Activated CD4-positive, alpha-beta memory T cell treated with anti-CD3 and anti-CD28 coated beads for 36 hours (primary cell): ENCODE measurements around the gene PREX1. TPM values are rescaled to one million over a fixed set of nuclear protein-coding genes. Genes with fewer than 3 reads are reported as not detected.

Experiments used
- CTCF ChIA-PET: fragments of 350-600 bp; sonication (Branson Sonifier 250); formaldehyde crosslinking; loops from one replicate; lab custom pipeline; 2021; ENCODE audit warnings: antibody characterized with exemption, inconsistent platforms; lab: Charles Lee
- POLR2A ChIA-PET: fragments of 350-600 bp; sonication (Branson Sonifier 250); formaldehyde crosslinking; loops from one replicate; lab custom pipeline; 2021; ENCODE audit warnings: antibody characterized with exemption; lab: Charles Lee
- DNase-seq: peaks from one replicate; pipeline ENCODE4 v3.0.0-alpha.2; 2020
- H3K27ac Mint-ChIP-seq: one replicate; pipeline ENCODE4 v1.8.0; 2021; ENCODE audit warnings: mixed read lengths
- H3K27me3 Mint-ChIP-seq: one replicate; pipeline ENCODE4 v1.8.0; 2021; ENCODE audit warnings: mixed read lengths
- H3K36me3 Mint-ChIP-seq: one replicate; pipeline ENCODE4 v1.8.0; 2021; ENCODE audit warnings: mixed read lengths
- H3K4me1 Mint-ChIP-seq: one replicate; pipeline ENCODE4 v1.8.0; 2021; ENCODE audit warnings: low read depth, mixed read lengths
- H3K4me3 Mint-ChIP-seq: one replicate; pipeline ENCODE4 v1.8.0; 2021; ENCODE audit warnings: mild to moderate bottlenecking, mixed read lengths
- H3K9me3 Mint-ChIP-seq: one replicate; pipeline ENCODE4 v1.8.0; 2021; ENCODE audit warnings: mixed read lengths
- intact Hi-C: fragments of 100-400 bp; cut with micrococcal nuclease; formaldehyde crosslinking; loops from one replicate; pipeline ENCODE4 v1.15.1; 2023
- total RNA-seq, 2 experiments: library from RNA; stranded (reverse); gene quantifications; one replicate each; pipeline ENCODE4 v1.2.3, GENCODE V29; 2021

The PREX1 gene
- total RNA-seq, 2 experiments from 2014 or later: 91.5 to 92.8 TPM

DNA sequence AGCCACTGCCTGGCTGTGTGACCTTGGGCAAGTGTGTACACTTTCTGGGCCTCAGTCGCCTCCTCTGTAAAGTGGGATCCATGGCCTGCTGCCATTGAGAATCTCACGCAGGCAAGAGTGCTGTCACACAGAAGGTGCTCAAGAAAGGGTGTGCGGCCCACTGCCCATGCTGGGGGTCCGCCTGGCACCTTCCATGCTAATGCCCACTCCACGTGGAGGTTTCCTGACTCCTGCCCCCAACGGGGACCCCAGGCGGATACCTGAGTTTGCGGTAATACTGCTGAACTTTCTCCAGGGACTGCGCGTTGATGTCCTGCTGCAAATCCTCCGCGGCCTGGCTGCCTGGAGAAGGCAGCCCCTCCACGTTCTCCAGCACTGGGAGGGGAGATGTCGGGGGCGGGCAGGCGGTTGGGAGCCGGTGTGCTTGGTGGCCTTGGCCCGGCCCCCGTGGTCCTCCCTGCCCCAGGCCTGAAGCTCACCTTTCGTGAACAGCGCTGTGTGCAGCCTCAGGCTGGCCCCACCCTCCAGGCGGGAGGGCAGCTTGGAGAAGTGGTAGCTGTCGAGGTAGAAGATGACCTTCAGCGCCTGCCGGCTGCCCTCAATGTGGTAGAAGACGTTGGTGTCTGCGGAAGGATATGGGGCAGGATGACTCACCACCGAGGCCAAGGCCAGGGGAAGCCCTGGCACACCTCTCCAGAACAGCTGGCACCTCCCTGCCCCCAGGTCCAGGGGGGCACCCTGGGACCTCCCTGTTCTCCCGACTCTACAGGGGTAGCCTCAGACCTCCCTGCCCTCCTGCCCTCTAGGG lies 195.6 kb downstream of the PREX1 start:
- intact Hi-C loops: no loop called here
- H3K9me3 Mint-ChIP-seq: no peaks in the 10 kb centered on the region
- DNase-seq: peak; percentile 24
- CTCF ChIA-PET: interaction anchor here (1.0 to 1.6 kb wide), 2 partner anchors 12 to 25 kb away, joined by 3 to 6 read pairs; no protein-coding TSS in a partner anchor
- peaks cover 30% of the 10 kb centered on the region for H3K36me3 Mint-ChIP-seq
- H3K4me3 Mint-ChIP-seq: no peak overlapping the region
- no peak overlapping the region for H3K27ac Mint-ChIP-seq
- H3K27me3 Mint-ChIP-seq: no peaks in the 10 kb centered on the region
- H3K4me1 Mint-ChIP-seq: peaks cover 5% of the 10 kb centered on the region
- POLR2A ChIA-PET: no interaction called here

DNA sequence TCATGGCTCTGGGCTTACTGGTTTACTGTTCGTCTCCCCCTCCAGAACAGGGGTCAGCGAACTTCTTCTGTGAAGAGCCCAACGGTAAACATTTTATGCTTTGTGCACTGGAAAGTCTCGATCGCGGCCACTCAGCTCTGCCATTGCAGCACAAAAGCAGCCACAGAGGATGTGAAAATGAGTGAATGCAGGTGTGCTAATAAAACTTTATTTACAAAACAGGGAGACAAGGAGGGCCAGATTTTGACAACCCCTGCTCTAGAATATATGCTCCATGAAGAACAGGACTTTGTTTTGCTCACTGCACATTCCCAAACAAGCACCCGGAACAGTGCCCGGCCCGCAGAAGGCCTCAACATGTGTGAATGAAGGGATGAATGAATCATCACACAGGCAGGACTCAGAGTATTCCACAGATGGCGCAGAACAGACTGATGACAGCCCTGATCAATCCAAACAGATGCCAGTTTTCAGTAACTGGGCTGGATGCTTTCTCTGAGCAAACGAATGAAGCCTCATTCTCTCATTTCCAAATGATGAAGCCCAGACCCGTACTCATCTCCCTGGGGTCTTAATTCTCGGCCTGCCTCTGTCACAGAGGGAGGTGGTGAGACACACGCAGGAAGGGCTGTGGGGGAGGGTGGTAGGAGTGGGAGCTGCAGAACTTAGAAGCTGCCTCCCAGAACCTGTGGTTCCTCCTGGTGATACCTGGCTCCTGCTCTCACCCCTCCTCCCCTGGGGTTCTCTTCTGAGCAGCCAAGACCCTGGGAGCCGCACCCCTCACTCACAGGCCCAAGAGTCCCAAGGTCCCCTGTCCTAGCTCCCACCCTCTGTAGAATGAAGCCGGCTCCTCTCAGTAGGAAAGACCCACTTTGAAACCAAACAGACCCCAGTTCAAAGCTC lies 196.4 kb downstream of the PREX1 start:
- CTCF ChIA-PET: interaction anchor here (1.0 to 3.2 kb wide), 3 partner anchors 11 to 26 kb away, joined by 3 to 21 read pairs (median 6); no protein-coding TSS in a partner anchor
- Mint-ChIP-seq H3K27me3 (no peaks in the 10 kb centered on the region), H3K4me3 (no peak overlapping the region), H3K9me3 (no peaks in the 10 kb centered on the region), H3K27ac (peak overlapping the region; percentile 13), H3K36me3 (peaks cover 35% of the 10 kb centered on the region), H3K4me1 (peaks cover 9% of the 10 kb centered on the region)
- DNase-seq: no peak
- POLR2A ChIA-PET: no interaction called here
- intact Hi-C loops: no loop called here

DNA sequence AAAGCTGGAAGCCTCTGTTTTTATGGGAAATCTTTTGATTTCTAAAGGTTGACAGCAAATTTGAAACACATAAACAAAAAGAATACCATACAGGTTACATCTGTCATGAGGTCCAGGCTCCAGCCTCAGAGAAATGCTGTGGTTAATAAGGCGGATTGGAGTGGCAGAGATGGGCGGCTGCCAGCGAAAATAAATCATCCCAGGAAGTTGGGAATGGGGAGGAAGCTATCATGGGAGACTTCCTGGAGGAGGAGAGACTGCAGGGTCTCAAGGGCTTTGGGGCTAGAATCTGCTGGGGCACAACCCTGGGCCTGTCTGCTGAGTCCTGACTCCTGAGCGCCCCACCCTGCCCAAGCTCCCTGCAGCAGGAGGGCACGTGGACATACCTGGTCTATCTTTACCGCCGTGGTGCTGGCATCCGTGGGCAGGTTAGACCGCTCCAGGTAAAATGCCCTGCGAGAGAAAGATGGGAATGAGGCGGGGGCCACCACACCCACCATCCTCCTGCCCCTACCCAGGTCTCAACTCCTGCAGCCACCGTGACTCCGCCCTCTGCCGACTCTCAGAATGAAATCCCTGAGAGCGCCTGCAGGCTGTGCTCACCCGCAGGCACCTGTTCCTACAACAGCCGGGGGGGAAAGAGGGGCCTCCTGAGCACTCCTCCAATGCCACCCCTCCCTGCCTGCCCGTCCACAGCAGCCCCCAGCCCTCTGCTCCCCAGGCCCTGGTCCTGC lies 197.3 kb downstream of the PREX1 start:
- Mint-ChIP-seq H3K27me3 (no peaks in the 10 kb centered on the region), H3K9me3 (no peaks in the 10 kb centered on the region), H3K4me3 (no peak overlapping the region), H3K36me3 (peaks cover 34% of the 10 kb centered on the region), H3K27ac (no peak overlapping the region), H3K4me1 (peaks cover 5% of the 10 kb centered on the region)
- no peak for DNase-seq
- intact Hi-C loops: no loop called here
- ChIA-PET POLR2A (no interaction called here), CTCF (interaction anchor here (0.9 to 3.2 kb wide), 3 partner anchors 10 to 27 kb away, joined by 3 to 21 read pairs (median 4); no protein-coding TSS in a partner anchor)

DNA sequence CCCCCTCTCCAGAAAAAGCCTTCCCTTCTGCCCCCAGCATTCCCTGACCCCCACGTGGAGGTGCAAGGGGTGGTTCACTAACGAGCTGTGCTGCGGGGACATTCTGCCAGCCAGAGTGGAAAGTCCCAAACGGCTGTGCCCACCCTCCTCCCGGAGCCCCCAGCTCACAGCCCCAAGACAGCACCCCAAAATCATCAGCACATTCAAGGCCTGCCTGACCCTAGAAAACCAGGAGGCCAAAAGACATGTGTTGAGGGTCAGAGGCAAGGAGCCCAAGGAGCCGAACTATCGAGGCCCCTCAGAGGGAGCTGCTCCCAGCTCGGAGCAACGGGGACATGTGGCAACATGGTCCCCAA lies 197.9 kb downstream of the PREX1 start:
- intact Hi-C loops: no loop called here

DNA sequence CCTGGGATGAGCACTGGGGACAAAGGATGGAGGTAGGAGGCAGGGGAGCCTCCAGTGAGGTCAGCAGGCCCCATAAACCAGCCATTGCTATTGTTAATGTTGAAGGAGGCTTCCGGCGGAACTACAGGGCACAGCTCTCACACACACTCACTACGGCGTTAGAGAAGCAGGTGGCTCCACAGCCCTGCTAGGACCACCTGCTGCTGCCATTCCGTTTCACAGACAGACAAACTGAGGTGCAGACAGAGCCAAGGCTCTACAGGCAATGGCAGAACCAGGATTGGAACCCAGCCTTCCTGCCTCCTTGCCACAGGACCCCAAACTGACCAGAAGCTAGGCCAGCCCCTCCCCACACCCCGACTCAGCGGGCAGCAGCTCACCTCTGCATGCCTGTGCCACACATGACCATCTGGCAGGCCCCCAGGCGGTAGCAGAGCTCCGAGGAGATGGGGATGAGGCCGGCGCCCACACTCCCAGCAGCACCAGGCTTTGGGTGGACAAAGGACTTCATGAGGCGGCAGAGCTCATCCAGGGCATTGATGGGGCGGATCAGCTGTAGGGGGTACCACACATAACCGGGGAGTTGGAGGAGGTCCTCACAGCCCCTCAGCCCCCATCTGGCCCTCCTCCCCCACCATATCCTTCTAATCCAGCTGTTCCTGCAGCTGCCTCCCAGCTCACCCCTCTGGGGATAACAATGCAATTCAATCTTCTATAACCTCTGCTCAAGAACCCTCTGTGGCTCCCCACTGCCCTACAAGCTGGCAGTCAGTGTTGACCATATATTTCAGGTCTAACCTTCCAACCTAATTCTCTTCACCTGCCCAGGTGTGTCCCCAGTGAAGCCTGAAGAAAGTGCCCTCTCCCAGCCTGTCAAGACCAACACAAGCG lies 198.5 kb downstream of the PREX1 start:
- no peak for DNase-seq
- ChIA-PET POLR2A (no interaction called here), CTCF (interaction anchor here (1.1 to 3.2 kb wide), 3 partner anchors 9 to 951 kb away, joined by 3 to 21 read pairs (median 3); no protein-coding TSS in a partner anchor)
- H3K27ac Mint-ChIP-seq: no peak overlapping the region
- intact Hi-C loops: no loop called here
- H3K27me3 Mint-ChIP-seq: no peaks in the 10 kb centered on the region
- peaks cover 4% of the 10 kb centered on the region for H3K4me1 Mint-ChIP-seq
- H3K36me3 Mint-ChIP-seq: peaks cover 28% of the 10 kb centered on the region
- no peak overlapping the region for H3K4me3 Mint-ChIP-seq
- H3K9me3 Mint-ChIP-seq: no peaks in the 10 kb centered on the region

More for the DNA sequence above, 197.9 kb downstream of the PREX1 start:
- no peak overlapping the region for H3K27ac Mint-ChIP-seq
- ChIA-PET POLR2A (no interaction called here), CTCF (interaction anchor here (0.9 to 3.2 kb wide), 4 partner anchors 9 to 952 kb away, joined by 3 to 21 read pairs (median 4); no protein-coding TSS in a partner anchor)
- H3K36me3 Mint-ChIP-seq: peaks cover 30% of the 10 kb centered on the region
- no peaks in the 10 kb centered on the region for H3K9me3 Mint-ChIP-seq
- no peak overlapping the region for H3K4me3 Mint-ChIP-seq
- DNase-seq: no peak
- H3K4me1 Mint-ChIP-seq: peaks cover 4% of the 10 kb centered on the region
- no peaks in the 10 kb centered on the region for H3K27me3 Mint-ChIP-seq

DNA sequence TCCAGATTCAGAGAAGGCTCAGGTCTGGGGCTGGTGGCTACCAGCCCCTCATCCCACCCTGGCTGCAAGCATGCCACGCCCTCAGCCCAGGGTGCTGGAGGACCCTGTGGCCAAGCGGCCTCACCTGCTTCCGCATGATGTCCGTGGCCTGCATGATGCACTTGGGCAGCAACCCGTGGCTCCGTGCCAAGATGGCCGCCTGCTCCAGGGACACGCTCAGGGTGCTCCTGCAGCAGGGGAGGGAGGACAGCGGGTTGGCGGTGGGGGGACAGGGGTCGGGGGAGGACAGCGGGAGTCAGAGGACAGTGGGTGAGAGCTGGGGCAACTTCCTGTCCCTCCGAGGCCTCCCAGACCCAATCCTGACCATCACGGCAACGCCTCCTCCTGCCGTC lies 200.1 kb downstream of the PREX1 start:
- Mint-ChIP-seq H3K27ac (no peak overlapping the region), H3K4me3 (no peak overlapping the region), H3K4me1 (peaks cover 4% of the 10 kb centered on the region), H3K27me3 (no peaks in the 10 kb centered on the region), H3K36me3 (peaks cover 21% of the 10 kb centered on the region), H3K9me3 (no peaks in the 10 kb centered on the region)
- no peak for DNase-seq
- ChIA-PET CTCF (interaction anchor here (1.1 kb wide), 1 partner anchor 902 kb away, joined by 3 read pairs; no protein-coding TSS in a partner anchor), POLR2A (no interaction called here)
- intact Hi-C loops: no loop called here

DNA sequence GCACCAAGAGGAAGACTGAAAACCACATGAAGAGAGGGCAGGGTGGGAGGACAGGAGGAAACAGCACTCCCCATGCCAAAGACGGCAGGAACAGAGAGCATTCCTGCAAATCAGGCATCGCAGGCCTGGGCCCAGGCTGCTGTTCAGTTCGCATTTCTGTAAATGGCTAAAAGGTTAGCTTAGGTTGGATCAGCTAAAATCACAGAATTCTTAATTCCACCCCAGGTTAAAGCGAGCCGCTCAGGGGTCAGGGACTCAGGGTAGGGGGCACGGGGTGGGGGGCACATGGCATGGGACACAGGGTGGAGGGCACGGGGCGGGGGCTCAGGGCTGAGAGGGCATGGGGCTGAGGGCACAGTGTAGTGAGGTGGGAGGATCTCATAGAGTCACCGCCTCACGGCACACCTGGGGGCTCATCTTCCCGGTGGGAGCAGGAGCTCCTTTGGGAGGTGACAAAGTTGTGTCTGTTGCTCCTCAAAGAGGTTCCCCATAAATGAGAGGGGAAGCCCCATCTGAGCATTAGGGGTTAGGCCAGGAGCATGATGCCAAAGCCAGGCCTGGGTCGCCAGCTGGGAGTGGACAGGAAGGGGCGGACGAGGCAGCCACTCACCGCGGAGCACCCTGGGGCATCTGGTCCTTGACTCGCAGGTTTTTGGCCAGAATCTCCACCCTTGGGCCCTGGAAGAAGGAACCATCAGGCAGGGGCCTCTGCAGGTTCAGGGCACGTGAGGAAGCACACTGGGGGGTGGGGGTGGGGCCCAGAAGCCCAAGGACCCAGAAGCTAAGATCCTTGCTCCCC lies 200.7 kb downstream of the PREX1 start:
- Mint-ChIP-seq H3K9me3 (no peaks in the 10 kb centered on the region), H3K27ac (peak overlapping the region; percentile 44), H3K4me3 (no peak overlapping the region), H3K36me3 (peaks cover 21% of the 10 kb centered on the region), H3K27me3 (no peaks in the 10 kb centered on the region), H3K4me1 (peaks cover 4% of the 10 kb centered on the region)
- no peak for DNase-seq
- intact Hi-C loops: no loop called here
- POLR2A ChIA-PET: no interaction called here
- CTCF ChIA-PET: interaction anchor here (1.1 to 1.2 kb wide), 2 partner anchors 278 to 902 kb away, joined by 3 read pairs; no protein-coding TSS in a partner anchor

DNA sequence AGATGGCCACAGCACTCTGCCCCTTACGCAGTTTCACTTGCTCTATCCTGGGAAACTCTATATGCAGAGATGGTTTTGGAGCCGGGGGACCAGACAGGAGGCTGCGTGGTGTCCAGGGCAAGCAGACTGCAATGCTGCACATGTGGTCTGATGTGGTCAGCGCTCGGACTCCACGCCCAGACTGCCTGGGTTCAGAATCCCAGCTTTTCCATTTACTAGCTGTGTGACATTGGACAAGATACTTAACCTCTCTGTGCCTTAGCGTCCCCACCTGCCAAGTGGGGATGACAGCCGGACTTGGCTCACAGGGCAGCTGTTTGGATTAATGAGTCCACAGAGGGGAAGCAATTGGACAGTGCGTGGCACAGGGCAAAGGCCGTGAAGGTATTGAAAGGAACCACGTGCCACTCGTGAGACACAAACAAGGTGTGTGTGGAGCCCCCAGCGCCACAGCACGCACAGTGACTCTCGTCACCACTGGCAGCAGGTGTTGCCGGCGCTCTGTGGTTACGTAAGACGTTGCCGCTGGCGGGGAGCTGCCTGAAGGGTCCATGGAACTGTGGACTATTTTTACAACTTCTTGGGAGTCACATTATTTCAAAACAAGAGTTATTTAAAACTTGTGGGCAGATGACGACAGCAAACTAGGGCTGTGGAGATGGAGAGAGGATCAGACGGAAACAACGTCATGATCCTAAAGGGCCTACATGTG lies 201.4 kb downstream of the PREX1 start:
- H3K9me3 Mint-ChIP-seq: no peaks in the 10 kb centered on the region
- H3K27me3 Mint-ChIP-seq: no peaks in the 10 kb centered on the region
- intact Hi-C loops: no loop called here
- no peak overlapping the region for H3K4me3 Mint-ChIP-seq
- CTCF ChIA-PET: interaction anchor here (0.6 to 1.2 kb wide), 3 partner anchors 279 to 901 kb away, joined by 3 read pairs; no protein-coding TSS in a partner anchor
- H3K36me3 Mint-ChIP-seq: peaks cover 21% of the 10 kb centered on the region
- POLR2A ChIA-PET: no interaction called here
- peak overlapping the region; percentile 44 for H3K27ac Mint-ChIP-seq
- DNase-seq: no peak
- H3K4me1 Mint-ChIP-seq: peaks cover 7% of the 10 kb centered on the region

DNA sequence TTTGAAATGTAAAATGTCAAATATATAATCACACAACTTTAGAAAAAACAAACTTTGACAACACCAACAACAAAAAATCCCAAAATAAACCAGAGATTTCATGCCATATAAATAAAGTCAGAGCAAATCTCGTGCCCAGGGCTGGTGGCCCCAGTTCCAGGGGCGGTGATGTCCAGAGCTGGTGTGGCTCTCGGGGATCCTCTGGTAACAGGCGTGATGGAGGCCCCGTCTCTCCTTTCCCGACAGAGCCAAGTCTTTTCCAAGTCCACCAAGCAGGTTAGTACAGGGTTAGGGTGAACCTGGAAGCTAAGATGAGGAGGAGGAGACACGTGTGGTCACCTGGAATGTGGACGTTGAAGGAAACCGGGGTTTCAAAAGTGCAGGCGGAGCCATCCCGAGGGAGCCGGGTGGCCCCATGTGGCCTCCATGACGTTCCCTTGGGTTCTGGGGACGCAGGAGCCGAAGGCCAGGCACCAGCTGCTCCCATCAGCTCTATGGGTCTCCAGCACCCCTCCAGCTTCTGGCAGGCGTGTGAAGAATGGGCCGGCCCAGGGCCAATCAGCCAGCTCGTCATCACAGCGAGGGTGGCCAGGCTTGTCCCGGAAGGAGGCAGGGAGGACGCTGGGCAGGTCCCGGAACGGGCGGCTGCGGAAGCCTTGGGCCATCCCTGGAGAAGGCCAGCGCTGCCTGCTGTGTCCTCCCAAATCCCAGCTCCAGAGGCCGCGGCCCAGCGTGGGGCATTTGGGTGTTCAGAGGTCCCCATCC lies 202.5 kb downstream of the PREX1 start:
- CTCF ChIA-PET: no interaction called here
- DNase-seq: no peak
- no peaks in the 10 kb centered on the region for H3K9me3 Mint-ChIP-seq
- intact Hi-C loops: no loop called here
- POLR2A ChIA-PET: no interaction called here
- H3K4me1 Mint-ChIP-seq: peaks cover 16% of the 10 kb centered on the region
- no peaks in the 10 kb centered on the region for H3K27me3 Mint-ChIP-seq
- no peak overlapping the region for H3K27ac Mint-ChIP-seq
- H3K4me3 Mint-ChIP-seq: no peak overlapping the region
- peaks cover 17% of the 10 kb centered on the region for H3K36me3 Mint-ChIP-seq
